HCT116 (cell line): ENCODE data around the gene GRIK3. TPM values are rescaled to one million over a fixed set of nuclear protein-coding genes. Genes with fewer than 3 reads are reported as not detected.

Experiments
- ATAC-seq: fragments of 200-7000 bp; cut with Tn5 transposase; 2 replicates; pipeline ENCODE4 v1.9.1; 2020; ENCODE audit warnings: mild to moderate bottlenecking, moderate library complexity
- BruUV-seq: library from RNA; stranded (reverse); fragments of 400-500 nt; replicated peaks from 2 replicates; lab custom pipeline; 2021; lab: Mats Ljungman, UMichigan
- CTCF ChIA-PET: fragments of 300-600 bp; sonication (Branson Sonifier 250); formaldehyde crosslinking; loops from one replicate; lab custom pipeline; 2021; ENCODE audit warnings: antibody characterized with exemption; lab: Charles Lee
- POLR2A ChIA-PET: fragments of 300-600, 350-600 bp; sonication (Branson Sonifier 250); formaldehyde crosslinking; loops from one replicate; lab custom pipeline; 2021; ENCODE audit warnings: antibody characterized with exemption; lab: Charles Lee
- RAD21 ChIA-PET, 2 experiments: fragments of 300-600 bp; sonication (Branson Sonifier 250); formaldehyde crosslinking; loops; one replicate each; lab custom pipeline; 2023; ENCODE audit warnings: low total read pairs in 2 of 2; ENCODE audit not compliant: uncharacterized antibody in 2 of 2, unreplicated experiment in 2 of 2, low non-redundant PET in 1 of 2; lab: Charles Lee
- DNase-seq: peaks from one replicate; pipeline ENCODE4 v3.0.0-alpha.2; 2010; ENCODE audit warnings: low read depth, low spot score
- H2AFZ ChIP-seq: fragments of 200-600 bp; shearing (Covaris generic), sonication (generic); 2 replicates; pipeline ENCODE4 v1.6.1; 2017; ENCODE audit warnings: low read depth, mixed run types, mixed read lengths, antibody characterized with exemption, low read length; ENCODE audit not compliant: poor library complexity, severe bottlenecking
- H3K27ac ChIP-seq: 2 replicates; pipeline ENCODE4 v1.5.1; 2012; ENCODE audit warnings: low read depth, low read length
- H3K27me3 ChIP-seq: fragments of 200-600 bp; sonication (generic); 2 replicates; pipeline ENCODE4 v1.6.1; 2016; ENCODE audit warnings: mixed run types, low read length, mixed read lengths; ENCODE audit not compliant: insufficient read depth
- H3K36me3 ChIP-seq, 2 experiments: fragments of 200-500 bp in 1 of 2; fragments of 200-600 bp in 1 of 2; sonication (Bioruptor generic) in 1 of 2; sonication (generic) in 1 of 2; 2 replicates each; pipeline versions ENCODE4 v1.5.1 to v1.6.1; 2014 to 2016; ENCODE audit warnings: low read length in 2 of 2, inconsistent platforms in 1 of 2, mixed read lengths in 1 of 2, mixed run types in 1 of 2; ENCODE audit not compliant: insufficient read depth in 2 of 2, control insufficient read depth in 1 of 2
- H3K4me1 ChIP-seq, 2 experiments: fragments of 200-600 bp in 1 of 2; sonication (generic) in 1 of 2; 2 replicates each; pipeline versions ENCODE4 v1.5.1 to v1.6.1; 2012 to 2017; ENCODE audit warnings: low read length in 2 of 2, inconsistent platforms in 1 of 2, mild to moderate bottlenecking in 1 of 2, mixed read lengths in 1 of 2, mixed run types in 1 of 2, moderate library complexity in 1 of 2; ENCODE audit not compliant: insufficient read depth in 2 of 2, control insufficient read depth in 1 of 2
- H3K4me2 ChIP-seq: fragments of 200-600 bp; sonication (generic); 2 replicates; pipeline ENCODE4 v1.6.1; 2017; ENCODE audit warnings: mixed run types, low read length, mixed read lengths
- H3K4me3 ChIP-seq, 2 experiments: fragments of 200-600 bp in 1 of 2; sonication (generic) in 1 of 2; replicated peaks in 1 of 2; 2 replicates each; pipeline ENCODE4 v1.5.1; 2011 to 2016; ENCODE audit warnings: low read length in 2 of 2, control low read depth in 1 of 2, low read depth in 1 of 2, mild to moderate bottlenecking in 1 of 2, mixed read lengths in 1 of 2, mixed run types in 1 of 2
- H3K79me2 ChIP-seq: fragments of 200-600 bp; sonication (generic); 2 replicates; pipeline ENCODE4 v1.6.1; 2017; ENCODE audit warnings: mild to moderate bottlenecking, mixed run types, low read length, moderate library complexity, mixed read lengths; ENCODE audit not compliant: insufficient read depth
- H3K9ac ChIP-seq: fragments of 200-600 bp; sonication (generic); 2 replicates; pipeline ENCODE4 v1.6.1; 2016; ENCODE audit warnings: low read length, mixed read lengths
- H3K9me2 ChIP-seq: fragments of 200-600 bp; sonication (generic), shearing (Covaris generic); 2 replicates; pipeline ENCODE4 v1.6.1; 2017; ENCODE audit warnings: mixed run types, mild to moderate bottlenecking, moderate library complexity; ENCODE audit not compliant: insufficient read depth
- H3K9me3 ChIP-seq, 2 experiments: fragments of 200-500 bp in 1 of 2; fragments of 200-600 bp in 1 of 2; sonication (Bioruptor generic) in 1 of 2; sonication (generic) in 1 of 2; 2 replicates each; pipeline ENCODE4 v1.6.1; 2014 to 2017; ENCODE audit warnings: low read length in 2 of 2, mixed read lengths in 2 of 2, inconsistent platforms in 1 of 2, low read depth in 1 of 2, mild to moderate bottlenecking in 1 of 2, mixed run types in 1 of 2, moderate library complexity in 1 of 2; ENCODE audit not compliant: control insufficient read depth in 1 of 2, insufficient read depth in 1 of 2
- H4K20me1 ChIP-seq: fragments of 200-600 bp; sonication (generic), shearing (Covaris generic); 2 replicates; pipeline ENCODE4 v1.6.1; 2017; ENCODE audit warnings: mixed run types, mild to moderate bottlenecking, moderate library complexity; ENCODE audit not compliant: insufficient read depth
- CBX3 ChIP-seq: IDR thresholded peaks from 2 replicates; pipeline ENCODE4 v1.6.1; 2012; ENCODE audit warnings: low read depth
- EZH2 ChIP-seq: fragments of 200-600 bp; sonication (generic); IDR thresholded peaks from 2 replicates; pipeline ENCODE4 v1.6.1; 2017; ENCODE audit warnings: antibody characterized with exemption, mixed run types
- FOSL1 ChIP-seq: IDR thresholded peaks from 2 replicates; pipeline ENCODE4 v1.6.1; 2012; ENCODE audit warnings: low read depth
- POLR2AphosphoS5 ChIP-seq: IDR thresholded peaks from 2 replicates; pipeline ENCODE4 v1.6.1; 2011; ENCODE audit warnings: mild to moderate bottlenecking, low read depth, low read length, moderate library complexity
- RAD21 ChIP-seq: IDR thresholded peaks from 2 replicates; pipeline ENCODE4 v1.6.1; 2012; ENCODE audit warnings: low read depth, mild to moderate bottlenecking
- SP1 ChIP-seq: IDR thresholded peaks from 2 replicates; pipeline ENCODE4 v1.6.1; 2012; ENCODE audit warnings: low read depth
- SRF ChIP-seq: IDR thresholded peaks from 2 replicates; pipeline ENCODE4 v1.6.1; 2012; ENCODE audit warnings: low read depth
- YY1 ChIP-seq: IDR thresholded peaks from 2 replicates; pipeline ENCODE4 v1.6.1; 2011; ENCODE audit warnings: low read length, low read depth, moderate library complexity, mild to moderate bottlenecking; ENCODE audit not compliant: insufficient replicate concordance; ENCODE audit errors: extremely low read depth
- ZFX ChIP-seq: fragments of 450-650 bp; IDR thresholded peaks from 2 replicates; pipeline ENCODE4 v1.6.1; 2017
- intact Hi-C: fragments of 100-400 bp; cut with micrococcal nuclease; formaldehyde crosslinking; loops from 2 replicates; pipeline ENCODE4 v1.10.0; 2022
- total RNA-seq: library from RNA; stranded (reverse); gene quantifications from one replicate; pipeline ENCODE4 v1.2.1, GENCODE V29; 2021; ENCODE audit not compliant: unreplicated experiment
- TF ChIP-seq, protein P1 (sequence below): IDR thresholded peaks from 2 replicates; pipeline ENCODE4 v1.6.1; 2012; ENCODE audit warnings: low read depth
- TF ChIP-seq, protein P2 (sequence below): IDR thresholded peaks from 2 replicates; pipeline ENCODE4 v1.6.1; 2012
- TF ChIP-seq, protein P3 (sequence below): IDR thresholded peaks from 2 replicates; pipeline ENCODE4 v1.6.1; 2012

Gene GRIK3
- total RNA-seq, 1 experiment from 2014 or later, result not detected

DNA sequence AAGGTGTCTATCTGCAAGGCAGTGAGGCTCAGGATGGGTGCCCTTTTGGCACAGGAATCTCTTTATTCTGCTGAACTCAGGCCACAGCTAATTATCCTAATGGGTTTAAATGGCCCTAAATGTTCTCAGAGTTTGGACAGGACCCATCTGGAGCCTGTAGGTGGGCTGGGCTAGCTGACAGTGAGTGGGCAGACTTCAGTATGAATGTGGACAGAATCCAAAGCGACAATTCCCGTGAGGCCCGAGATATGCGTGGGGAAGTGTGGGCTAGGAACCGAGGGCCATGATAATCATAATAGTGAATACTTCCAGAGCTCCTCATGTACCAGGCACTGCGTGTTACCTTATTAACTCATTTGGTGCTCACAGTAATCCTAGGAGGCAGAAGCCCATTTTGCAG, 165.3 kb downstream of the GRIK3 start:
- Histone ChIP-seq H3K4me1 (no peaks in the 10 kb centered on the region), H3K9me2 (no peaks in the 10 kb centered on the region), H3K4me2 (no peak overlapping the region), H3K36me3 (no peaks in the 10 kb centered on the region), H3K79me2 (no peaks in the 10 kb centered on the region), H3K9ac (no peak overlapping the region), H3K27me3 (peaks cover 17% of the 10 kb centered on the region), H4K20me1 (no peaks in the 10 kb centered on the region)
- DNase-seq, result no peak
- TF ChIP-seq SP1 (no peak), YY1 (no peak), RAD21 (no peak), CBX3 (no peak)
- TF ChIP-seq, all 23 proteins: peak for 0
- H3K4me3 ChIP-seq, result no peak overlapping the region
- intact Hi-C loops, result no loop called here
- POLR2A ChIA-PET, result no interaction called here
- RAD21 ChIA-PET, result no interaction called here
- CTCF ChIA-PET, result no interaction called here
- BruUV-seq, result no TSS peak
- H3K27ac ChIP-seq, result no peak overlapping the region
- H2AFZ ChIP-seq, result no peak overlapping the region
- H3K9me3 ChIP-seq, result no peaks in the 10 kb centered on the region
- no peak for ATAC-seq

DNA sequence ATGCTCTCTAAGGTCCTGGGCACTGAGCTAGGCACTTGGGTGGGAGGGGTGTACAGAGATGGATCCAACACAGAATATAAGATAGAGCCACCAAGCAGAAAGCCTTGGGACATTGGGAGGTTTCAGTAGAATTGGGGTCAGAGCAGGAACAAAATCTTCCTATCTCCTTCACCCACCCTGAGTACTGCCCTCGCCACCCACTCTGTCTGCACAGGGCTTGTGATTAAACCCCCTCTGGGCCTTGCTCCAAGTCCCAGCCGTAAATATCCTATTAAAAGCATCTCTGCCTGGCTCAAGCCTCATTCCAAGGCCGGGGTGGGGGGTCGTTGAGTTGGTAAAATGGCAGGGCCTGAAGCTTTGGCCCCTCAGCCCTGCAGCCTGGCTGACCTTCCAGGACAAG, 166.7 kb downstream of the GRIK3 start:
- intact Hi-C loops, result no loop called here
- ATAC-seq (no peak), DNase-seq (no peak)
- ChIA-PET POLR2A (no interaction called here), CTCF (no interaction called here), RAD21 (no interaction called here)
- Histone ChIP-seq H3K27ac (no peak overlapping the region), H4K20me1 (no peaks in the 10 kb centered on the region), H3K9me2 (no peaks in the 10 kb centered on the region), H3K27me3 (peaks cover 21% of the 10 kb centered on the region; the same call in 1 of the 2 replicates), H2AFZ (no peak overlapping the region), H3K9me3 (no peaks in the 10 kb centered on the region), H3K4me1 (no peaks in the 10 kb centered on the region), H3K4me2 (no peak overlapping the region), H3K36me3 (no peaks in the 10 kb centered on the region), H3K4me3 (no peak overlapping the region), H3K79me2 (no peaks in the 10 kb centered on the region), H3K9ac (no peak overlapping the region)
- no TSS peak for BruUV-seq
- TF ChIP-seq FOSL1, result no peak
- TF ChIP-seq, protein P1, sequence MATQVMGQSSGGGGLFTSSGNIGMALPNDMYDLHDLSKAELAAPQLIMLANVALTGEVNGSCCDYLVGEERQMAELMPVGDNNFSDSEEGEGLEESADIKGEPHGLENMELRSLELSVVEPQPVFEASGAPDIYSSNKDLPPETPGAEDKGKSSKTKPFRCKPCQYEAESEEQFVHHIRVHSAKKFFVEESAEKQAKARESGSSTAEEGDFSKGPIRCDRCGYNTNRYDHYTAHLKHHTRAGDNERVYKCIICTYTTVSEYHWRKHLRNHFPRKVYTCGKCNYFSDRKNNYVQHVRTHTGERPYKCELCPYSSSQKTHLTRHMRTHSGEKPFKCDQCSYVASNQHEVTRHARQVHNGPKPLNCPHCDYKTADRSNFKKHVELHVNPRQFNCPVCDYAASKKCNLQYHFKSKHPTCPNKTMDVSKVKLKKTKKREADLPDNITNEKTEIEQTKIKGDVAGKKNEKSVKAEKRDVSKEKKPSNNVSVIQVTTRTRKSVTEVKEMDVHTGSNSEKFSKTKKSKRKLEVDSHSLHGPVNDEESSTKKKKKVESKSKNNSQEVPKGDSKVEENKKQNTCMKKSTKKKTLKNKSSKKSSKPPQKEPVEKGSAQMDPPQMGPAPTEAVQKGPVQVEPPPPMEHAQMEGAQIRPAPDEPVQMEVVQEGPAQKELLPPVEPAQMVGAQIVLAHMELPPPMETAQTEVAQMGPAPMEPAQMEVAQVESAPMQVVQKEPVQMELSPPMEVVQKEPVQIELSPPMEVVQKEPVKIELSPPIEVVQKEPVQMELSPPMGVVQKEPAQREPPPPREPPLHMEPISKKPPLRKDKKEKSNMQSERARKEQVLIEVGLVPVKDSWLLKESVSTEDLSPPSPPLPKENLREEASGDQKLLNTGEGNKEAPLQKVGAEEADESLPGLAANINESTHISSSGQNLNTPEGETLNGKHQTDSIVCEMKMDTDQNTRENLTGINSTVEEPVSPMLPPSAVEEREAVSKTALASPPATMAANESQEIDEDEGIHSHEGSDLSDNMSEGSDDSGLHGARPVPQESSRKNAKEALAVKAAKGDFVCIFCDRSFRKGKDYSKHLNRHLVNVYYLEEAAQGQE, result no peak
- TF ChIP-seq, protein P2, sequence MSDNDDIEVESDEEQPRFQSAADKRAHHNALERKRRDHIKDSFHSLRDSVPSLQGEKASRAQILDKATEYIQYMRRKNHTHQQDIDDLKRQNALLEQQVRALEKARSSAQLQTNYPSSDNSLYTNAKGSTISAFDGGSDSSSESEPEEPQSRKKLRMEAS, result no peak
- no peak for TF ChIP-seq POLR2AphosphoS5
- no peak for TF ChIP-seq SP1
- no peak for TF ChIP-seq EZH2
- no peak for TF ChIP-seq ZFX
- TF ChIP-seq, protein P3, sequence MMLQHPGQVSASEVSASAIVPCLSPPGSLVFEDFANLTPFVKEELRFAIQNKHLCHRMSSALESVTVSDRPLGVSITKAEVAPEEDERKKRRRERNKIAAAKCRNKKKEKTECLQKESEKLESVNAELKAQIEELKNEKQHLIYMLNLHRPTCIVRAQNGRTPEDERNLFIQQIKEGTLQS, result no peak
- no peak for TF ChIP-seq YY1
- no peak for TF ChIP-seq SRF
- TF ChIP-seq CBX3, result no peak
